Endothelial cell of umbilical vein (primary cell): ENCODE data around the gene SRBD1. TPM values are rescaled to one million over a fixed set of nuclear protein-coding genes. Genes with fewer than 3 reads are reported as not detected.

Source experiments
- BruUV-seq: library from RNA; stranded (reverse); fragments of 400-500 nt; replicated peaks from 2 replicates; lab custom pipeline; 2021; lab: Mats Ljungman, UMichigan
- CTCF ChIA-PET: fragments of 300-600, 350-600 bp; sonication (Branson Sonifier 250); formaldehyde crosslinking; loops from one replicate; lab custom pipeline; 2021; ENCODE audit warnings: antibody characterized with exemption, inconsistent platforms; lab: Charles Lee
- POLR2A ChIA-PET: fragments of 300-600, 350-600 bp; sonication (Branson Sonifier 250); formaldehyde crosslinking; loops from one replicate; lab custom pipeline; 2021; ENCODE audit warnings: antibody characterized with exemption, inconsistent platforms; lab: Charles Lee
- DNase-seq: peaks from one replicate; pipeline ENCODE4 v3.0.0-alpha.2; 2011; ENCODE audit warnings: low read depth, low spot score
- FAIRE-seq: peaks from 2 replicates; lab custom pipeline; 2011; peaks lifted over from hg19 to GRCh38; lab: Jason Lieb, UNC
- H2AFZ ChIP-seq: 2 replicates; pipeline ENCODE4 v1.6.0; 2012; ENCODE audit warnings: low read depth, low read length, control low read depth, inconsistent platforms
- H3K27ac ChIP-seq: 2 replicates; pipeline ENCODE4 v1.5.1; 2011; ENCODE audit warnings: low read depth, mild to moderate bottlenecking, control low read depth, low read length, moderate library complexity; ENCODE audit not compliant: insufficient read depth
- H3K27me3 ChIP-seq, 2 experiments: 2 replicates each; pipeline versions ENCODE4 v1.6.0 to v1.6.1; 2011; ENCODE audit warnings: low read length in 2 of 2, mixed read lengths in 1 of 2; ENCODE audit not compliant: control insufficient read depth in 2 of 2, insufficient read depth in 2 of 2
- H3K36me3 ChIP-seq, 2 experiments: 2 replicates in 1 of 2; 3 replicates in 1 of 2; pipeline ENCODE4 v1.5.1; 2011; ENCODE audit warnings: low read length in 2 of 2, mild to moderate bottlenecking in 1 of 2, moderate library complexity in 1 of 2; ENCODE audit not compliant: control insufficient read depth in 2 of 2, insufficient read depth in 2 of 2; ENCODE audit errors: extremely low read depth in 1 of 2
- H3K4me1 ChIP-seq: 3 replicates; pipeline ENCODE4 v1.5.1; 2011; ENCODE audit warnings: mild to moderate bottlenecking, low read length; ENCODE audit not compliant: control insufficient read depth, insufficient read depth; ENCODE audit errors: extremely low read depth
- H3K4me2 ChIP-seq: 2 replicates; pipeline ENCODE4 v1.6.1; 2011; ENCODE audit warnings: low read length, control low read depth, mixed read lengths; ENCODE audit not compliant: insufficient read depth
- H3K4me3 ChIP-seq, 3 experiments: fragments of 200-600 bp in 1 of 3; sonication (generic), shearing (Covaris generic) in 1 of 3; replicated peaks in 1 of 3; 2 replicates each; pipeline ENCODE4 v1.5.1; 2011 to 2016; ENCODE audit warnings: control low read depth in 3 of 3, low read length in 3 of 3, mild to moderate bottlenecking in 2 of 3, inconsistent platforms in 1 of 3, low read depth in 1 of 3, moderate library complexity in 1 of 3; ENCODE audit not compliant: insufficient read depth in 1 of 3
- H3K79me2 ChIP-seq: 2 replicates; pipeline ENCODE4 v1.6.0; 2012; ENCODE audit warnings: low read length, inconsistent platforms; ENCODE audit not compliant: control insufficient read depth, insufficient read depth
- H3K9ac ChIP-seq: replicated peaks from 2 replicates; pipeline ENCODE3; 2011; ENCODE audit warnings: low read length, control low read depth; ENCODE audit not compliant: insufficient read depth; ENCODE audit errors: extremely low read depth
- H3K9me1 ChIP-seq: replicated peaks from 3 replicates; pipeline ENCODE4 v1.6.0; 2011; ENCODE audit warnings: mild to moderate bottlenecking, low read length; ENCODE audit not compliant: control insufficient read depth, insufficient read depth; ENCODE audit errors: extremely low read depth
- H3K9me3 ChIP-seq: replicated peaks from 2 replicates; pipeline ENCODE4 v1.5.1; 2012; ENCODE audit warnings: low read length, inconsistent platforms; ENCODE audit not compliant: control insufficient read depth, insufficient read depth
- H4K20me1 ChIP-seq: replicated peaks from 2 replicates; pipeline ENCODE3; 2011; ENCODE audit warnings: mild to moderate bottlenecking, low read length; ENCODE audit not compliant: control insufficient read depth, insufficient read depth; ENCODE audit errors: extremely low read depth
- CTCF ChIP-seq, 2 donors: IDR thresholded peaks; 1 replicate in 1 of 2; 2 replicates in 1 of 2; pipeline ENCODE4 v1.5.1; 2011; ENCODE audit warnings: low read length in 2 of 2, mild to moderate bottlenecking in 2 of 2, moderate library complexity in 2 of 2, control low read depth in 1 of 2, inconsistent platforms in 1 of 2, low read depth in 1 of 2; ENCODE audit not compliant: insufficient read depth in 1 of 2; ENCODE audit errors: extremely low read depth in 1 of 2
- EZH2 ChIP-seq: IDR thresholded peaks from 2 replicates; pipeline ENCODE4 v1.6.1; 2012; ENCODE audit warnings: borderline replicate concordance, low read depth, mild to moderate bottlenecking, moderate library complexity, low read length, inconsistent platforms; ENCODE audit not compliant: severe bottlenecking
- GATA2 ChIP-seq: IDR thresholded peaks from 2 replicates; pipeline ENCODE4 v1.7.0; 2011; ENCODE audit warnings: low read depth, mild to moderate bottlenecking, moderate library complexity, mixed read lengths, low read length; ENCODE audit not compliant: insufficient read length, insufficient read depth
- JUN ChIP-seq: IDR thresholded peaks from 2 replicates; pipeline ENCODE4 v1.6.1; 2011; ENCODE audit warnings: borderline replicate concordance, low read depth; ENCODE audit not compliant: insufficient read length, insufficient read depth
- MAX ChIP-seq: IDR thresholded peaks from 2 replicates; pipeline ENCODE4 v1.6.1; 2011; ENCODE audit not compliant: insufficient read depth, insufficient read length
- MYC ChIP-seq: IDR thresholded peaks from one replicate; pipeline ENCODE4 v1.6.1; 2011; ENCODE audit warnings: mild to moderate bottlenecking, low read depth, low read length
- POLR2A ChIP-seq: IDR thresholded peaks from 2 replicates; pipeline ENCODE4 v1.6.1; 2012; ENCODE audit warnings: low read depth, mild to moderate bottlenecking, control low read depth, low read length
- POLR2AphosphoS5 ChIP-seq: IDR thresholded peaks from 2 replicates; pipeline ENCODE4 v1.6.1; 2012; ENCODE audit warnings: low read depth, mild to moderate bottlenecking, control low read depth, low read length, moderate library complexity; ENCODE audit not compliant: insufficient read depth
- dilution Hi-C: fragments of 300-500 bp; cut with MboI; formaldehyde crosslinking; loops from one replicate; pipeline ENCODE4 v1.15.0; 2019; ENCODE audit warnings: low sequenced_read_pairs; ENCODE audit not compliant: extremely low pct_ligation_motif_present
- intact Hi-C: fragments of 100-400 bp; cut with micrococcal nuclease; formaldehyde crosslinking; loops from one replicate; pipeline ENCODE4 v1.10.0; 2022
- polyA plus RNA-seq, 4 experiments: library from polyadenylated mRNA; depleted of rRNA in 3 of 4; stranded (reverse) in 3 of 4; unstranded in 1 of 4; fragments of >200 nt; gene quantifications; 2 replicates each; pipeline versions ENCODE4 v1.2.1 to v1.2.3, GENCODE V29; 2011 to 2012; ENCODE audit warnings: missing spikeins in 1 of 4
- total RNA-seq: library from RNA; stranded (reverse); gene quantifications from 2 replicates; pipeline ENCODE4 v1.2.3, GENCODE V29; 2021

The SRBD1 gene
- total and polyA plus RNA-seq, 2 donors (not counting 3 experiments of a cell fraction or from before 2014, with no cell fraction given) = 3.7 to 12.5 TPM

GRCh38 chr2:45625824-45626223 lies 14.8 kb upstream of the SRBD1 start:
- dilution Hi-C loops = no loop called here
- CTCF ChIA-PET = interaction anchor here (0.5 to 1.6 kb wide), 3 partner anchors 9 to 40 kb away, joined by 3 to 4 read pairs (median 4); no protein-coding TSS in a partner anchor
- no peak overlapping the region for H3K4me3 ChIP-seq
- TF ChIP-seq CTCF (IDR thresholded peaks at IDR 0.05; ENCODE audit: extremely low read depth in 1 of 2, insufficient read depth in 1 of 2, low read depth in 1 of 2, low read length in 2 of 2) (no peak), MAX (no peak), GATA2 (no peak), EZH2 (no peak), POLR2AphosphoS5 (no peak), JUN (no peak), POLR2A (no peak), MYC (no peak)
- POLR2A ChIA-PET = interaction anchor here (0.6 kb wide), 1 partner anchor 313 kb away, joined by 4 read pairs; no protein-coding TSS in a partner anchor
- H3K36me3 ChIP-seq = no peaks in the 10 kb centered on the region
- no peaks in the 10 kb centered on the region for H3K9me3 ChIP-seq
- no peak overlapping the region for H2AFZ ChIP-seq
- peak; percentile 18 for FAIRE-seq
- H3K4me1 ChIP-seq = no peaks in the 10 kb centered on the region
- H3K4me2 ChIP-seq = no peak overlapping the region
- H3K9me1 ChIP-seq = no peaks in the 10 kb centered on the region
- BruUV-seq = no TSS peak
- H3K27ac ChIP-seq = no peak overlapping the region
- H4K20me1 ChIP-seq = no peaks in the 10 kb centered on the region
- no peaks in the 10 kb centered on the region for H3K79me2 ChIP-seq
- peaks cover 0 to 2% of the 10 kb centered on the region in 2 experiments for H3K27me3 ChIP-seq
- intact Hi-C loops = no loop called here
- H3K9ac ChIP-seq = no peak overlapping the region
- no peak for DNase-seq
